K562 (cell line): ENCODE data around the gene HSPA1B. TPM values are rescaled to one million over a fixed set of nuclear protein-coding genes. Genes with fewer than 3 reads are reported as not detected.
"Not testable (repeated sequence)": the region's sequence is repeated elsewhere in the genome, so short reads cannot be mapped to it uniquely, and the experiment has no call there.

Experiments
- BCOR ChIP-seq: fragments of 450-650 bp; IDR thresholded peaks from 2 replicates; pipeline ENCODE4 v1.6.1; 2016
- BRCA1 ChIP-seq, 2 experiments: fragments of 450-650 bp in 1 of 2; sonication (generic) in 1 of 2; formaldehyde crosslinking in 1 of 2; IDR thresholded peaks; 2 replicates each; pipeline versions ENCODE4 v1.5.0 to v1.6.1; 2017 to 2020; ENCODE audit warnings: mild to moderate bottlenecking in 1 of 2, missing genetic modification reagents in 1 of 2
- CAMTA2 ChIP-seq: fragments of 250-450 bp; sonication (Bioruptor Pico); conservative IDR thresholded peaks from 2 replicates; pipeline ENCODE4 v1.5.1; 2022
- GTF2A2 ChIP-seq: IDR thresholded peaks from 2 replicates; pipeline ENCODE4 v1.6.1; 2016; ENCODE audit warnings: mild to moderate bottlenecking, missing genetic modification characterization, missing compliant biosample characterization
- MLLT1 ChIP-seq, 2 experiments: fragments of 450-650 bp; IDR thresholded peaks; 2 replicates each; pipeline ENCODE4 v1.6.1; 2016
- THRB ChIP-seq: fragments of 450-650 bp; formaldehyde crosslinking; conservative IDR thresholded peaks from 2 replicates; pipeline ENCODE4 v1.4.0; 2022; ENCODE audit warnings: mild to moderate bottlenecking, missing genetic modification characterization
- ZNF143 ChIP-seq: sonication (generic); formaldehyde crosslinking; IDR thresholded peaks from 2 replicates; pipeline ENCODE4 v1.9.0; 2022; ENCODE audit warnings: mild to moderate bottlenecking, missing genetic modification reagents
- polyA plus RNA-seq, 8 experiments: library from polyadenylated mRNA; depleted of rRNA in 4 of 8; stranded (reverse) in 5 of 8; unstranded in 3 of 8; fragments of >200 nt; fragmentation: Nextera tagmentation in 2 of 8; fragmentation: Illumina TruSeq in 1 of 8; extraction: Ambion mirVana in 2 of 8; extraction: Trizol in 1 of 8; gene quantifications; 2 replicates each; pipeline versions ENCODE4 v1.2.1 to v1.2.3, GENCODE V29; 2011 to 2014; ENCODE audit warnings: inconsistent platforms in 1 of 8, missing spikeins in 1 of 8
- total RNA-seq, 7 experiments: library from RNA; depleted of rRNA in 6 of 7; stranded (reverse); fragments of >200 nt in 6 of 7; fragmentation: Illumina TruSeq in 2 of 7; extraction: Trizol in 2 of 7; gene quantifications; 2 replicates each; pipeline versions ENCODE4 v1.2.1 to v1.2.3, GENCODE V29; 2011 to 2021; ENCODE audit warnings: low replicate concordance in 1 of 7
- TF ChIP-seq, protein P1 (sequence below): fragments of 250-450 bp; sonication (Bioruptor Pico); IDR thresholded peaks from 2 replicates; pipeline ENCODE4 v1.4.0; 2020

HSPA1B gene
- total and polyA plus RNA-seq, 9 of the 15 experiments (the other 6 are each of a cell fraction or from before 2014, with no cell fraction given) = 0.27 to 227 (median 51.2) TPM

DNA sequence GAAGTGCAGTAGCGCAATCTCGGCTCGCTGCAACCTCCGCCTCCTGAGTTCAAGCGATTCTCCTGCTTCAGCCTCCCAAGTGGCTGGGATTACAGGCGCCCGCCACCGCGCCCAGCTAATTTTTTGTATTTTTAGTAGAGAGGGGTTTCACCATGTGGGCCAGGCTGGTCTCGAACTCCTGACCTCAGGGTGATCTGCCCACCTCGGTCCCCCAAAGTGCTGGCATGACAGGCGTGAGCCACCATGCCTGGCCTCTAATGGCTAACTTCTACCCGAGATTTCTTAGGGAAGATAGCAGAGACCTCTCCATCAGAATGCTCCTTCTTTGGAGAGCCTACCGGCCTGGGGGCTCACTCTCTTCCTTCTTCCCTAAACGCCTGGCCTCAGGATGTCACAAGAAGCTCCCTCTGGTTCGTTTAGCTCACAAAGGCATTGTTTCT is 36.6 kb downstream of the HSPA1B start (continued):
- TF ChIP-seq CAMTA2 (CRISPR knock-in tag) = 0 out of 2 replicates have a peak, but pooled peaks have one; percentile 29
- TF ChIP-seq GTF2A2 (tag) = peak; percentile 54; the same call in 1 of the 2 replicates
- 0 out of 4 replicates have a peak, but pooled peaks of 1 of the 2 experiments have one; percentile 42 for TF ChIP-seq MLLT1 (IDR thresholded peaks at IDR 0.05)
- peak; percentile 59 for TF ChIP-seq ZNF143
- TF ChIP-seq, protein P1, sequence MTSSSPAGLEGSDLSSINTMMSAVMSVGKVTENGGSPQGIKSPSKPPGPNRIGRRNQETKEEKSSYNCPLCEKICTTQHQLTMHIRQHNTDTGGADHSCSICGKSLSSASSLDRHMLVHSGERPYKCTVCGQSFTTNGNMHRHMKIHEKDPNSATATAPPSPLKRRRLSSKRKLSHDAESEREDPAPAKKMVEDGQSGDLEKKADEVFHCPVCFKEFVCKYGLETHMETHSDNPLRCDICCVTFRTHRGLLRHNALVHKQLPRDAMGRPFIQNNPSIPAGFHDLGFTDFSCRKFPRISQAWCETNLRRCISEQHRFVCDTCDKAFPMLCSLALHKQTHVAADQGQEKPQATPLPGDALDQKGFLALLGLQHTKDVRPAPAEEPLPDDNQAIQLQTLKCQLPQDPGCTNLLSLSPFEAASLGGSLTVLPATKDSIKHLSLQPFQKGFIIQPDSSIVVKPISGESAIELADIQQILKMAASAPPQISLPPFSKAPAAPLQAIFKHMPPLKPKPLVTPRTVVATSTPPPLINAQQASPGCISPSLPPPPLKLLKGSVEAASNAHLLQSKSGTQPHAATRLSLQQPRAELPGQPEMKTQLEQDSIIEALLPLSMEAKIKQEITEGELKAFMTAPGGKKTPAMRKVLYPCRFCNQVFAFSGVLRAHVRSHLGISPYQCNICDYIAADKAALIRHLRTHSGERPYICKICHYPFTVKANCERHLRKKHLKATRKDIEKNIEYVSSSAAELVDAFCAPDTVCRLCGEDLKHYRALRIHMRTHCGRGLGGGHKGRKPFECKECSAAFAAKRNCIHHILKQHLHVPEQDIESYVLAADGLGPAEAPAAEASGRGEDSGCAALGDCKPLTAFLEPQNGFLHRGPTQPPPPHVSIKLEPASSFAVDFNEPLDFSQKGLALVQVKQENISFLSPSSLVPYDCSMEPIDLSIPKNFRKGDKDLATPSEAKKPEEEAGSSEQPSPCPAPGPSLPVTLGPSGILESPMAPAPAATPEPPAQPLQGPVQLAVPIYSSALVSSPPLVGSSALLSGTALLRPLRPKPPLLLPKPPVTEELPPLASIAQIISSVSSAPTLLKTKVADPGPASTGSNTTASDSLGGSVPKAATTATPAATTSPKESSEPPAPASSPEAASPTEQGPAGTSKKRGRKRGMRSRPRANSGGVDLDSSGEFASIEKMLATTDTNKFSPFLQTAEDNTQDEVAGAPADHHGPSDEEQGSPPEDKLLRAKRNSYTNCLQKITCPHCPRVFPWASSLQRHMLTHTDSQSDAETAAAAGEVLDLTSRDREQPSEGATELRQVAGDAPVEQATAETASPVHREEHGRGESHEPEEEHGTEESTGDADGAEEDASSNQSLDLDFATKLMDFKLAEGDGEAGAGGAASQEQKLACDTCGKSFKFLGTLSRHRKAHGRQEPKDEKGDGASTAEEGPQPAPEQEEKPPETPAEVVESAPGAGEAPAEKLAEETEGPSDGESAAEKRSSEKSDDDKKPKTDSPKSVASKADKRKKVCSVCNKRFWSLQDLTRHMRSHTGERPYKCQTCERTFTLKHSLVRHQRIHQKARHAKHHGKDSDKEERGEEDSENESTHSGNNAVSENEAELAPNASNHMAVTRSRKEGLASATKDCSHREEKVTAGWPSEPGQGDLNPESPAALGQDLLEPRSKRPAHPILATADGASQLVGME (CRISPR knock-in tag) = 0 out of 2 replicates have a peak, but pooled peaks have one; percentile 2
- peak; percentile 28; the same call in 1 of the 2 replicates for TF ChIP-seq BCOR
- not testable (repeated sequence) for TF ChIP-seq BRCA1 (IDR thresholded peaks at IDR 0.05)
- 0 out of 2 replicates have a peak, but pooled peaks have one; percentile 84 for TF ChIP-seq BRCA1 (CRISPR knock-in tag; IDR thresholded peaks at IDR 0.05)
- peak; percentile 57; the same call in 1 of the 2 replicates for TF ChIP-seq THRB
